Trophoblast cell (in vitro differentiated cells and primary cell): Measurements from ENCODE around the gene ZDHHC22.

Experiments used
- DNase-seq, 2 donors: peaks; one replicate each; pipeline ENCODE4 v3.0.0-alpha.2; 2016
- H2AFZ ChIP-seq: 2 replicates; pipeline ENCODE4 v1.6.1; 2013; ENCODE audit warnings: low read length, moderate library complexity, mild to moderate bottlenecking; ENCODE audit not compliant: insufficient read depth, poor library complexity
- H2AK5ac ChIP-seq: 2 replicates; pipeline ENCODE4 v1.6.1; 2013; ENCODE audit warnings: mild to moderate bottlenecking, low read length
- H2BK120ac ChIP-seq: 2 replicates; pipeline ENCODE4 v1.6.1; 2013; ENCODE audit warnings: low read length, mild to moderate bottlenecking, moderate library complexity; ENCODE audit not compliant: insufficient read depth, poor library complexity
- H2BK12ac ChIP-seq: 2 replicates; pipeline ENCODE4 v1.6.1; 2013; ENCODE audit warnings: mild to moderate bottlenecking, low read length, moderate library complexity
- H2BK5ac ChIP-seq: 2 replicates; pipeline ENCODE4 v1.6.1; 2013; ENCODE audit warnings: low read length, low read depth, moderate library complexity, mild to moderate bottlenecking; ENCODE audit not compliant: poor library complexity
- H3K14ac ChIP-seq: 2 replicates; pipeline ENCODE4 v1.6.1; 2013; ENCODE audit warnings: mild to moderate bottlenecking, low read length
- H3K18ac ChIP-seq: 2 replicates; pipeline ENCODE4 v1.6.1; 2013; ENCODE audit warnings: mild to moderate bottlenecking, low read length
- H3K23ac ChIP-seq: 2 replicates; pipeline ENCODE4 v1.6.1; 2013; ENCODE audit warnings: low read length
- H3K27ac ChIP-seq: 2 replicates; pipeline ENCODE4 v1.5.1; 2013; ENCODE audit warnings: low read depth, mild to moderate bottlenecking, inconsistent platforms, low read length, moderate library complexity
- H3K27me3 ChIP-seq: 2 replicates; pipeline ENCODE4 v1.6.1; 2013; ENCODE audit warnings: inconsistent platforms, mild to moderate bottlenecking, low read length, moderate library complexity; ENCODE audit not compliant: insufficient read depth
- H3K36me3 ChIP-seq, 2 experiments: 1 replicate in 1 of 2; 2 replicates in 1 of 2; pipeline ENCODE4 v1.6.1; 2013; ENCODE audit warnings: low read length in 2 of 2, mild to moderate bottlenecking in 2 of 2, moderate library complexity in 1 of 2; ENCODE audit not compliant: insufficient read depth in 2 of 2, control insufficient read depth in 1 of 2
- H3K4ac ChIP-seq: 2 replicates; pipeline ENCODE4 v1.6.1; 2013; ENCODE audit warnings: low read depth, mild to moderate bottlenecking, low read length, moderate library complexity
- H3K4me1 ChIP-seq, 2 experiments: 1 replicate in 1 of 2; 2 replicates in 1 of 2; pipeline ENCODE4 v1.6.1; 2013; ENCODE audit warnings: low read length in 2 of 2, mild to moderate bottlenecking in 2 of 2, moderate library complexity in 1 of 2; ENCODE audit not compliant: insufficient read depth in 2 of 2, control insufficient read depth in 1 of 2
- H3K4me2 ChIP-seq: 2 replicates; pipeline ENCODE4 v1.6.1; 2013; ENCODE audit warnings: inconsistent platforms, mild to moderate bottlenecking, low read length, moderate library complexity
- H3K4me3 ChIP-seq: 2 replicates; pipeline ENCODE4 v1.5.1; 2013; ENCODE audit warnings: mild to moderate bottlenecking, low read depth, low read length, inconsistent platforms
- H3K79me1 ChIP-seq: one replicate; pipeline ENCODE4 v1.6.1; 2013; ENCODE audit warnings: low read length
- H3K79me2 ChIP-seq: 2 replicates; pipeline ENCODE4 v1.6.1; 2013; ENCODE audit warnings: low read length, mild to moderate bottlenecking; ENCODE audit not compliant: control insufficient read depth, insufficient read depth, poor library complexity
- H3K9ac ChIP-seq: 2 replicates; pipeline ENCODE4 v1.6.1; 2013; ENCODE audit warnings: mild to moderate bottlenecking, low read length
- H3K9me3 ChIP-seq: 2 replicates; pipeline ENCODE4 v1.6.1; 2013; ENCODE audit warnings: low read depth, mild to moderate bottlenecking, control low read depth, inconsistent platforms, low read length; ENCODE audit not compliant: insufficient read depth
- H4K12ac ChIP-seq: 2 replicates; pipeline ENCODE4 v1.6.1; 2013; ENCODE audit warnings: low read depth, mild to moderate bottlenecking, low read length, moderate library complexity
- H4K8ac ChIP-seq: 2 replicates; pipeline ENCODE4 v1.6.1; 2013; ENCODE audit warnings: low read depth, mild to moderate bottlenecking, low read length, moderate library complexity
- H4K91ac ChIP-seq: one replicate; pipeline ENCODE4 v1.6.1; 2013; ENCODE audit warnings: low read depth, mild to moderate bottlenecking, low read length, moderate library complexity
- WGBS: extraction: QIAGEN DNeasy Blood & Tissue Kit; methylation state at CpG from one replicate; pipeline ENCODE4 v1.1.7; 2013; ENCODE audit warnings: missing lambda C conversion rate; ENCODE audit not compliant: insufficient read length, insufficient coverage; ENCODE audit errors: extremely low coverage; 5-methylcytosine and 5-hydroxymethylcytosine counted together

ZDHHC22 gene

GRCh38 chr14:77086017-77086727, 55.4 kb downstream of the ZDHHC22 start:
- peaks cover 23 to 30% of the 10 kb centered on the region in 2 experiments for H3K4me1 ChIP-seq
- no peaks in the 10 kb centered on the region for H3K9me3 ChIP-seq
- no peak overlapping the region for H2AK5ac ChIP-seq
- no peak overlapping the region for H3K4ac ChIP-seq
- no peaks in the 10 kb centered on the region for H3K27me3 ChIP-seq
- no peak overlapping the region for H2AFZ ChIP-seq
- H3K23ac ChIP-seq, result no peak overlapping the region
- peaks cover 2% of the 10 kb centered on the region for H3K79me2 ChIP-seq
- no peak overlapping the region for H2BK5ac ChIP-seq
- no peak overlapping the region for H3K14ac ChIP-seq
- H4K91ac ChIP-seq, result no peak overlapping the region
- no peak overlapping the region for H4K8ac ChIP-seq
- H3K79me1 ChIP-seq, result peaks cover 28% of the 10 kb centered on the region
- DNase-seq, result peak; percentile 94 to 97
- peak overlapping the region; percentile 32 for H3K4me2 ChIP-seq
- no peak overlapping the region for H3K4me3 ChIP-seq
- H4K12ac ChIP-seq, result no peak overlapping the region
- H3K27ac ChIP-seq, result peak overlapping the region; percentile 94
- H3K36me3 ChIP-seq, result no peaks in the 10 kb centered on the region
- H3K9ac ChIP-seq, result no peak overlapping the region
- WGBS, result no CpG with 5 or more reads among the region's 3 CpGs
- H2BK12ac ChIP-seq, result no peak overlapping the region
- no peak overlapping the region for H3K18ac ChIP-seq
- H2BK120ac ChIP-seq, result no peak overlapping the region

GRCh38 chr14:77085538-77085937, 56.1 kb downstream of the ZDHHC22 start:
- H3K79me1 ChIP-seq, result peaks cover 28% of the 10 kb centered on the region
- no CpG with 5 or more reads among the region's 4 CpGs for WGBS
- no peak overlapping the region for H3K23ac ChIP-seq
- H3K4me2 ChIP-seq, result peak overlapping the region; percentile 41
- H3K4me1 ChIP-seq, result peaks cover 23 to 30% of the 10 kb centered on the region in 2 experiments
- H3K9me3 ChIP-seq, result no peaks in the 10 kb centered on the region
- peak overlapping the region; percentile 82 for H4K91ac ChIP-seq
- no peaks in the 10 kb centered on the region for H3K36me3 ChIP-seq
- H3K18ac ChIP-seq, result peak overlapping the region; percentile 31
- no peaks in the 10 kb centered on the region for H3K27me3 ChIP-seq
- peak overlapping the region; percentile 79 for H3K27ac ChIP-seq
- no peak overlapping the region for H2AK5ac ChIP-seq
- peak overlapping the region; percentile 71 for H2BK5ac ChIP-seq
- peak overlapping the region; percentile 81 for H2BK12ac ChIP-seq
- no peak overlapping the region for H3K4ac ChIP-seq
- H3K4me3 ChIP-seq, result no peak overlapping the region
- H3K79me2 ChIP-seq, result peaks cover 2% of the 10 kb centered on the region
- H4K8ac ChIP-seq, result peak overlapping the region; percentile 57
- H2BK120ac ChIP-seq, result peak overlapping the region; percentile 65
- peak overlapping the region; percentile 38 for H3K14ac ChIP-seq
- H3K9ac ChIP-seq, result peak overlapping the region; percentile 11
- DNase-seq, result peak; percentile 76 to 89
- H4K12ac ChIP-seq, result no peak overlapping the region
- no peak overlapping the region for H2AFZ ChIP-seq

- Histone ChIP-seq H2BK5ac (peak overlapping the region; percentile 71), H2AK5ac (no peak overlapping the region), H2BK120ac (peak overlapping the region; percentile 65), H3K14ac (peak overlapping the region; percentile 38), H3K9me3 (no peaks in the 10 kb centered on the region), H3K4ac (peak overlapping the region; percentile 30), H3K79me1 (peaks cover 28% of the 10 kb centered on the region), H4K8ac (peak overlapping the region; percentile 57), H4K91ac (peak overlapping the region; percentile 82), H3K27ac (peak overlapping the region; percentile 79), H3K9ac (no peak overlapping the region), H2AFZ (no peak overlapping the region), H3K4me1 (peaks cover 23 to 30% of the 10 kb centered on the region in 2 experiments), H3K36me3 (no peaks in the 10 kb centered on the region), H4K12ac (peak overlapping the region; percentile 37), H3K79me2 (peaks cover 2% of the 10 kb centered on the region), H3K27me3 (no peaks in the 10 kb centered on the region), H3K4me2 (peak overlapping the region; percentile 41), H2BK12ac (peak overlapping the region; percentile 81), H3K23ac (no peak overlapping the region), H3K18ac (peak overlapping the region; percentile 31), H3K4me3 (no peak overlapping the region)
- no CpG with 5 or more reads among the region's 5 CpGs for WGBS
- no peak for DNase-seq
Measured at GRCh38 chr14:77084985-77085384, 56.6 kb downstream of the ZDHHC22 start.

GRCh38 chr14:77083082-77083481, 58.5 kb downstream of the ZDHHC22 start:
- H3K4me3 ChIP-seq, result no peak overlapping the region
- H4K12ac ChIP-seq, result no peak overlapping the region
- no peak overlapping the region for H4K8ac ChIP-seq
- no peak overlapping the region for H3K4me2 ChIP-seq
- no peak overlapping the region for H3K23ac ChIP-seq
- H3K79me2 ChIP-seq, result no peaks in the 10 kb centered on the region
- no peaks in the 10 kb centered on the region for H3K36me3 ChIP-seq
- peaks cover 20% of the 10 kb centered on the region for H3K79me1 ChIP-seq
- no peak overlapping the region for H2BK12ac ChIP-seq
- no peak overlapping the region for H2BK5ac ChIP-seq
- WGBS, result no CpG with 5 or more reads among the region's 3 CpGs
- no peak overlapping the region for H2AFZ ChIP-seq
- H3K27me3 ChIP-seq, result no peaks in the 10 kb centered on the region
- H2AK5ac ChIP-seq, result no peak overlapping the region
- H3K9ac ChIP-seq, result no peak overlapping the region
- peaks cover 14 to 22% of the 10 kb centered on the region in 2 experiments for H3K4me1 ChIP-seq
- H3K14ac ChIP-seq, result no peak overlapping the region
- no peak overlapping the region for H4K91ac ChIP-seq
- no peak overlapping the region for H3K18ac ChIP-seq
- H2BK120ac ChIP-seq, result no peak overlapping the region
- no peaks in the 10 kb centered on the region for H3K9me3 ChIP-seq
- no peak overlapping the region for H3K4ac ChIP-seq
- no peak for DNase-seq
- H3K27ac ChIP-seq, result no peak overlapping the region
